Iris pigment epithelial cell (primary cell): Measurements from ENCODE around the gene MYOM3.
A peak's percentile ranks its signal among the peaks of the same experiment; 100 is the strongest.
"Not testable (repeated sequence)": the region's sequence is repeated elsewhere in the genome, so short reads cannot be mapped to it uniquely, and the experiment has no call there.

Source experiments
- DNase-seq: peaks from one replicate; pipeline ENCODE4 v3.0.0-alpha.2; 2011; ENCODE audit warnings: low read depth

MYOM3 gene

DNA sequence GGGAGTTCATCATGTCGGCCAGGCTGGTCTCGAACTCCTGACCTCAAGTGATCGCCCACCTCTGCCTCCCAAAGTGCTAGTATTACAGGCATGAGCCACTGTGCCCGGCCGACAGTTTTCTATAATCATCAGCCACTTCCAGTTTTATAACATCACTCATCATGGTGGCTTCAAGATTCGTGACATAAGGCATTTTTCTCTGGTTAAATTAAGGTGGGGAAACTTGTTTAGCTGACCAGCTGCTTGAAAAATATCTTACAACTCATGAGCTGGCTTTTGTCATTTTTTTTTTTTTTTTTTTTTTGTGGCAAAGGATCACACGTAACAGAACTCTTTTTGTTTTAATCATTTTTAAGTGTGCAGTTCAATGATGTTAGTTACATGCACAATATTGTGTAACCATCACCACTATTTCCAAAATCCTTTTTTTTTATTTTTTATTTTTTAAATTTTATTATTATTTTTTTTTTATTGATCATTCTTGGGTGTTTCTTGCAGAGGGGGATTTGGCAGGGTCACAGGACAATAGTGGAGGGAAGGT is 80.9 kb downstream of the MYOM3 start:
- not testable (repeated sequence) for DNase-seq

DNA sequence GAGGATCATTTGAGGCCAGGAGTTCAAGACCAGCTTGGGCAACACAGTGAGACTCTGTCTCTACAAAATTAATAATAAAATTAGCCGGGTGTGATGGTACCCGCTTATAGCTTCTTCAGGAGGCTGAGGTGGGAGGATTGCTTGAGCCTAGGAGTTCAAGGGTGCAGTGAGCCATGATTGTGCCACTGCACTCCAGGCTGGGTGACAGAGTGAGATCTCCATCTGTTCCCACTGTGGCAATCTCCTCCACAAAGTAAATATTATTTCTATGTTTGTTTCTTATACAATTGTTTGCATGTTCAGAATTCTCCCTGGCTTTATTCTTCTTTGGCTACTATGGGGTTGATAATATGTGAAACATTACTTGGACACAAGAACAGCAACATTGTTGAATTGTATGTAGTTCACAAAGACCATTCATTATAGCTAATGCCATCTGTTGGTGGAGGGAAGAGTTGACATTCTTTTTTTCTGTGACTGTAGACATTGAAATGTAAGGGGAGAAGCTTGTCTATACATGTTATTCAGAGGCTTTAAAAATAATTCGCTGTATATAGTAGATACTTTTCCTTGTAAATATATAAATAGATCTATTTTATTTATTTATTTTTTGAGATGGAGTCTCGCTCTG is 84.0 kb downstream of the MYOM3 start:
- DNase-seq, result peak; percentile 65

DNA sequence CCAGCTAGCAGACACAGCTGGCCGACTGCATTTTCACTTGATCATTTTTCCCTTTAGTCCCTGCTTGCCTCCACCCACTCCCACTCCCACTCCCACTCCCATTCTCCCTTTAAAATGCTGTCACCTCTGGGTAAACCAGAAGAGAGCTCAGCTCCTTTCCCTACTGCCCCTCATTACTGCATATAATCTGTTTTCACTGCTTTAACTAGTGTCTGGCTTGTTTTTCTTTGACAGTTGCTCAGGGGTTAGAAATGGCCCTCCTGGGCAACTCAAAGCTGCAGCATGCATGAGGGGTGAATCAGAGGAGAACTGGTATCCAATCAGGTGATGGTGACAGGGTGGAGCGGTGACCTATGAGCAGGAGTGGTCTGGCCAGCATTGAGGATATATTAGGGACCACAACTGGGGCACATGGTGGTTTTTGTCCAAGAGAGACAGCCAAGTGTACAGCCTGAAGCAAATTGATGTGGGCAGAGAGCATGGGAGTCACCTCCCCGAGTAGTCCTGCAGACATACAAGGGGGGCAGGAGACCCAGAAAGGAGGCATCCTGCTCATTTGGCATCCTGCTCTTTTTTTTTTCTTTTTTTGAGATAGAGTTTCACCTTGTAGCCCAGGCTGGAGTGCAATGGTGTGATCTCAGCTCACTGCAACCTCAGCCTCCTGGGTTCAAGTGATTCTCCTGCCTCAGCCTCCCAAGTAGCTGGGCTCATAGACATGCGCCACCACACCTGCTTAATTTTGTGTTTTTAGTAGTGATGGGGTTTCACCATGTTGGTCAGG is 89.2 kb downstream of the MYOM3 start:
- peak; percentile 90 for DNase-seq

DNA sequence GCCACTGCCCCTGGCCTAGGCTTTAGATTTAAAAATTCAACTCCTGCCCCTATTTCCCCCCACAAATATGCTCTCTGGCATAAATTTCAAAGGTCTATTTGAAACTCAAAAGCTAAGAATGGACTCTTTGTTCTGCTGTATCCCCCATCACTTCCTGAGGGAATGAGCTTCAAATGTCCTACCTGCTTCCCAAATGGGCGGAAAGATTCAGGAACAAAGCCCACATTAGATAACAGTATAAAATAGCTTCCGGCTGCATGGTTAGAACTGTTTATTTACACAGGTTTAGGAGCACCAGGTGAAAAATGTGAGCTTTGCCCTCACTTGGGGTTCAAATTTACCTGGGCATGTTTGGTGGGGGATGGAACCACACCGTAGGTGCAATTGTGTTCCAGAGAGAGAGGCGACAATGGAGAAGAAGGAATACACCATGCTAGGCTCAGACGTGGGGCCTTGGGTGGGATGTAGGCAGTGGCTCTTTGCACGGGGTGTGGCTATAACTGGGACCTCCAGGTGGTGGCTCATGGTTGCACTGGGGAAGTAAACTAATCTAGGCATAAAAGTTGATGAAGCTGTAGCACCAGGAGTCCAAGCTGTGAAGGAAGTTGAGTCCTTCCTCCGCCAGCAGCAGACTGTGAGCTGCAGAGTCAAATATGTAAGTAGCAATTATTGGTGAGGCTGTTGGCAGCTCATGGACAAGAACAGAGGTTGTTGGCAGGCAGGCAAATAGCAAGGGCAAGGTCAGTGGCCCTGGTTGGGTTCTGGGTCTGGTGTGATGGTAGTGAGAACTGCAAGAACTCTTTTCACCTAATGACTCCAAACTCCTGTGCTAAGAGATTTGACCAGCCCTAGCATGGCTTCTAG is 90.3 kb downstream of the MYOM3 start:
- DNase-seq, result no peak

DNA sequence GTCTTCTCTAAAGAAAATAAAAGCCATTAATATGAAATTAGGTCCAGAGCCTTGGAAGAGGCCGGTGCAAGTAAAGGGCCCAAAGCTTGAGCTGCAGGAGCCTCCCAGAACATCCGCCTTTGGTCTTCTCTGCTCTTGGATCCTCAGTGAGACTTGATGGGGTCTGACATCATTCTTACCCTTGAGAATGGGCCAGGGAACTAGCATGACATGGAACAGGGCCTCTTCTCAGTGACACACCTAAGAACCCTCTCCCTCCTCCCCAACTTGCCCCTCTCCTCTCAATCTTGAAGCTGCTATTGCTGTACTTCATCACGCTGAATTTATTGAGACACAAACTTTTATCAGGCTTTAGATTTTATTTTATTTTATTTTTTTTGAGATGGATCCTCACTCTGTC is 91.5 kb downstream of the MYOM3 start:
- no peak for DNase-seq

DNA sequence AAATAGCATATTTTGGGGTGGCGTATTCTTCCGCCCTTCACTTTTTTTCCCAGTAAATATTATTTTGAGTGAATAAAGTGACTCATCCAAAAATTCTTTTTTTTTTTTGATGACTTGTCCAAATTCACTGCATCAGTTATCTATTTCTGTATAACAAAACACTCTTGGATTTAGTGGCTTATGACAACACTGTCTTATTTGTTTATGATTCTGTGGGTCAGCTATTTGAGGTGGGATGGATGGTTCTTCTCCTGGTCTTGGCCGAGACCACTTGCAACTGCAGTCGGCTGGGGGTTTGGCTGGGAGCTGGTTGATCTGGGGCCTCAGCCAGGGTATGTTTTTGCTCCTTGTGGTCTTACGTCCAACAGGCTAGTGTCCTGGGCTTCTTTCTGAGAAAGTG is 91.9 kb downstream of the MYOM3 start:
- peak; percentile 60 for DNase-seq

DNA sequence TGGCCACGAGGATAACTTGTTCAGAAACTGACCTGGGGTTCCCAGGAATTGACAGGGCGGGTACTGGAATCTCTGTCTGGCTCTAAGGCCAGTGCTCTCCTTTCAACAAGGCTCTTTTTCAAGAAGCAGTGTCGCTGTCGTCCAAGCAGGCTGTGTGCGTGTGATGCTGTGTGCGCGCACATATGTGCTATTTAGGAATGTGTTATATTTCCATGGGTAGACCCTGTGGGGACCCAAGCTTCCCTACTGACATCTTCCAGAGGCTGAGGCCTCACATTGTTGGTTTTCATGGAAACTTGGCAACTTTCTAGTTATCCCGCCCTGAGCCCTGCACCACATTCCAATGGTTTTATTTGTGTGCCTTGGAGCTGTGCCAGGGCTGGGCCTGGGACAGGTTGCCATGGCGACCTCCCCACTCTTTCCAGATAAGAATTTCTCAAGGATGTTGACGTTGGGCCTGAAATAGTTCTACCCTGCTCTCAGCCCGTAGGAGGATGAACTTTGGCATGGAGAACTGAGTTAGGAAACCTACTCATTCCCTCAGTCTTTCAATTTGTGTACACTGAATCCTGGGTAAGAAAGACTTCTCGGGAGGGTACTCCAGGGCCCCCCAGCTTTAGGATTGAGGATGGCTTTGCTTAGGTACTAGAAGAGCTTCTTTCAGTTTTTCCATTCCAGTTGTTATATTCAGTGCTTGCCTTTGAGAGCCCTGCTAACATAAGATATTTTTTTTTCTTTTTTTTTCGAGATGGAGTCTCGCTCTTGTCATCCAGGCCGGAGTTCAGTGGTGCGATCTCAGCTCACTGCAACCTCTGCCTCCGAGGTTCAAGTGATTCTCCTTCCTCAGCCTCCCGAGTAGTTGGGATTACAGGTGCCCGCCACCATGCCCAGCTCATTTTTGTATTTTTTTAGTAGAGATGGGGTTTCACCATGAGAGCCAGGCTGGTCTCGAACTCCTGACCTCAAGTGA is 93.0 kb downstream of the MYOM3 start:
- peak; percentile 99 for DNase-seq

DNA sequence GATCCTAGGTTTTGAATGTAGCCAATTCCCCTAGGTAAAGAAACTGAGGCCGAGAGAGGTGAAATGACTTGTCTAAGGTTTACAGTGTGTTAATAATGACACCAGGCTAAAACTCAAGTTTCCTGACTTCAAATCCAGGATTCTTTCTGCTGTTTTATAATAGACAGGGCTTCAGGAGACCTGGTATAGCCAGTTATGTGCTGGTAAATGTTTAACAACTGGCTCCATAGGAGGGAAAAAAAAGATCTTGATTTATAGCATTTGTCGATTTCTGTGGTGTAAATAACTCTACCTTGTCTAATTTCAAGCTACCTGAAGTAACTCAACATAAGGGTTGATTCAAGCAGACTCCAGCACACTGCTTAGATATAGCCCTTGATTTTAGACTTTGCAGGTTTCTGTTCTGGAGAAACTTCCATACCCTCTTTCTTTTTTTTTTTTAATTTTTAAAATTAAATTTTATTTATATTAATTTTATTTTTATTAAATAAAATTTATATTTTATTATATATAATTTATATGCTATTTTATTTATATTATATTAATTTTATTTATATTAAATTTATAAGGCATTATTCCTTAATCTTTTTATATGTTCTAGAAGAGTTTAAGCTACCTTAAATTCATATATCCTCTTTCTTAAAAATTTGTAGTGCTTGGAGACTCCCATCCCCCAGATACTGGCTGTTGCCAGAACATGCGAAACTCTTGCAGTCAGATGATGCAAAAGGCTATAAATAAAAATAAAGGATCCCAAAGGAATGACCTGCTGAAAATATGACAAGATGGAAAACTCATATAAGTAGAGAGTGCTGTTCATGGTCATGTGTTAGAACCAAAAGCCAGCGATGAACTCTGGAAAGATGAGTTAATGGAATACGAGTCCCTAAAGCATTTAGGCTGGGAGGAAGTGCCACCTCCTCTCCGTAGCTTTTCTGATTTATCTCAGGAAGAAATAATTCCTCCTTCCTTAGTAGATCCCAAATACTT is 96.4 kb downstream of the MYOM3 start:
- DNase-seq, result peak; percentile 15

DNA sequence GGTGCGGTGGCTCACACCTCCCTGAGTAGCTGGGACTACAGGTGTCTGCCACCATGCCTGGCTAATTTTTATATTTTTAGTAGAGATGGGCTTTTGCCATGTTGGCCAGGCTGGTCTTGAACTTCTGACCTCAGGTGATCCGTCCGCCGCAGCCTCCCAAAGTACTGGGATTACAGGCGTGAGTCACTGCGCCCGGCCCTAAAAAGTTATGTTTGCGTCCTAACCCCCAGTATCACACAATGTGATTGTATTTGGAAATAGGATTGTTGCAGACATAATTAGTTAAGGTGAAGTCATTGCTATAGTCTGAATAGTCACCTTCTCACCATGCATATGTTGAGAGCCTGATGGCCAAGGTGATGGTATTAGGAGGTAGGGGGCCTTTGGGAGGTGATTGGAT is 99.1 kb downstream of the MYOM3 start:
- DNase-seq, result not testable (repeated sequence)

DNA sequence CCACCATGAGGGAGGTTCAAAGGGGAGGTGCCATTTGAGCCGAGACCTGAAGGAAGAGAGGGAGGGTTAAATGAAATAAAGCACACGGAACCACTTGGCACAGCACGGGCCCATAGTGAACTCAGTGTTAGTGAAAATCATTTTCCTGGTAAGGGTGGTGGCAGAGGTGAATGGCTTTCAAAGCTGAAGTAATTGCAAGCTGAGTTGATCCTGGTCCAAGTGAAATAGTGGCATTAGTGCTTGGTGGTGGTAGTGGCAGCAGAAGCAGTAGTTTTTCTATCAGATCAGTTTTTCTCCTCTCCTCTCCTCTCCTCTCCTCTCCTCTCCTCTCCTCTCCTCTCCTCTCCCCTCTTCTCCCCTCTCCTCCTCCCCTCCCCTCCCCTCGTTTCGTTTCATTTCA is 101.3 kb downstream of the MYOM3 start:
- DNase-seq, result no peak

DNA sequence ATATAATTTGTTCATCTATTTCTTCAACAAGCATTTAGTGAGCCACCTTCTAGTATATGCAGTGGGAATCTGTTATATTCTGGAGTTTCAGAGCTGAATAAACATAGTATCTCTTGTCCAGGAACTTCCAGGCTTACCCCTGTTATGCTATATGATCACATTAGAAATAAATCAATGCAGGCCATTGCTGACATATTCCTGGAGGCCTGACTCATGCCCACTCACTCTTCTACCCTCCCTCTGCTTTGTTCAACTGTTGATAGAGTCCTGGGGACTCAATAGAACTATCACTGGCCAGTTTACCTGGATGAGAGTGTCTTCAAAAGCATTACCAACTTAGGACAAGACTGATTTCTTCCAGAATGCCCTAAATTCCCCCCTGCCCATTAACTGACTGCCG is 102.5 kb downstream of the MYOM3 start:
- peak; percentile 44 for DNase-seq

DNA sequence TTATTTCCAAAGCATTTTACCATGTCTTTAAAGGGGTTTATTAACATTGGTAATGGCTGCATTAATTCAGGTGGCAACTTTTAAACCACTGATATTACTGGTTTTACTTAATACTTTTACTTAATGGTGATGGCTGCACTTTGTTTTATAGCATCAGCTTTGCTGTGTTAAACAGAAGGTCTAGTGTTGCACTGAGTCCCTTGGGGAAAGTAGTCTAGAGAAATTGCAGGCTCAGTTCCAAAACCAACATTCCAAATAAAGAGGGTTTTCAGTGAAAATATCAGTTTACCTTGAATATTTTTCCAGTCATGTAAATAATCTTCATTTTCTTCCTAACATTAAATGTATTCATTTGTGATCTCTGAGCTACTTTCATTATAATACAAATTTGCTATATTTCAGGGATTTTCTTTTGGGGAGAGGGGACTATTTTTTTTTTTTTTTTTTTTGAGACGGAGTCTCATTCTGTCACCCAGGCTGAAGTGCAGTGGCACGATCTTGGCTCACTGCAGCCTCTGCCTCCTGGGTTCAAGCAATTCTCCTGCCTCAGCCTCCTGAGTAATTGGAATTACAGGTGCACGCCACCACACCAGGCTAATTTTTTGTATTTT is 103.3 kb downstream of the MYOM3 start:
- peak; percentile 27 for DNase-seq

DNA sequence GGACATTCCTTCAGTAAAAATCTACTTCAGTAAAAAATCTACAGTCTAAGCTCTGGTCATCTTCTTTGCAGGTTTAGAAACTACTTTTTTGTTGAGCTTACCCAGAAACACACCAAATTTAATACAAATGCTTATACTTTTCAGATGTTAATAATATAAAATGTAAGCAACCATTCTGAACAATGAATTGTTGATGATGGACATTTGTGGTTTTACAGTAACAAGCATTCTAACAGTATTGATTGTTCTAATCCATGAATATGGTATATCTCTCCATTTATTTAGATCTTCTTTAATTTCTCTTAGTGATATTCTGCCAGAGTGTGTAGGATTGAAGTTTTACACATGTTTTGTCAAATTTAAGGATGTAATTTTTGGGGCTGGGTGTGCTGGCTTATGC is 104.9 kb downstream of the MYOM3 start:
- no peak for DNase-seq
